K562 (cell line): ENCODE measurements around the gene DLGAP1. TPM values are rescaled to one million over a fixed set of nuclear protein-coding genes. Genes with fewer than 3 reads are reported as not detected.

ENCODE experiments used
- CBFA2T2 ChIP-seq: fragments of 450-650 bp; conservative IDR thresholded peaks from 2 replicates; pipeline ENCODE4 v1.6.1; 2017; ENCODE audit warnings: mild to moderate bottlenecking
- CREB3 ChIP-seq: fragments of 450-650 bp; conservative IDR thresholded peaks from 2 replicates; pipeline ENCODE4 v1.6.1; 2016; ENCODE audit warnings: missing genetic modification characterization, low read depth, mild to moderate bottlenecking, missing compliant biosample characterization, moderate library complexity
- ID3 ChIP-seq, 2 experiments: fragments of 250-450 bp in 1 of 2; fragments of 450-650 bp in 1 of 2; sonication (Bioruptor Pico) in 1 of 2; IDR thresholded peaks; 2 replicates each; pipeline versions ENCODE4 v1.6.1 to v1.8.0; 2016 to 2021; ENCODE audit warnings: mild to moderate bottlenecking in 2 of 2, moderate library complexity in 2 of 2, missing compliant biosample characterization in 1 of 2, missing genetic modification characterization in 1 of 2
- ILK ChIP-seq: fragments of 450-650 bp; IDR thresholded peaks from 2 replicates; pipeline ENCODE4 v1.6.1; 2016; ENCODE audit warnings: missing genetic modification characterization, low read depth, mild to moderate bottlenecking, missing compliant biosample characterization, moderate library complexity, borderline replicate concordance
- KDM4B ChIP-seq, 2 experiments: fragments of 450-650 bp in 1 of 2; sonication (generic) in 1 of 2; IDR thresholded peaks; 2 replicates each; pipeline ENCODE4 v1.6.1; 2016 to 2017; ENCODE audit warnings: borderline replicate concordance in 2 of 2, antibody characterized with exemption in 1 of 2, low read depth in 1 of 2, mild to moderate bottlenecking in 1 of 2
- NRF1 ChIP-seq, 2 experiments: fragments of 450-650 bp; IDR thresholded peaks in 1 of 2; conservative IDR thresholded peaks in 1 of 2; 2 replicates each; pipeline ENCODE4 v1.6.1; 2014; ENCODE audit warnings: mild to moderate bottlenecking in 2 of 2
- RBM22 ChIP-seq: fragments of 200-400 bp; formaldehyde crosslinking; IDR thresholded peaks from 2 replicates; pipeline ENCODE4 v1.6.1; 2018; ENCODE audit warnings: low read length, low read depth; ENCODE audit not compliant: poor library complexity, severe bottlenecking
- SMAD2 ChIP-seq: fragments of 150-350 bp; IDR thresholded peaks from 2 replicates; pipeline ENCODE4 v1.6.1; 2014; ENCODE audit warnings: low read depth, mild to moderate bottlenecking, low read length
- SMARCA4 ChIP-seq: fragments of 450-650 bp; IDR thresholded peaks from 2 replicates; pipeline ENCODE4 v1.6.1; 2016
- TAF15 ChIP-seq: fragments of 200-400 bp; formaldehyde crosslinking; IDR thresholded peaks from 2 replicates; pipeline ENCODE4 v1.6.1; 2017; ENCODE audit warnings: mild to moderate bottlenecking, low read depth, low read length, moderate library complexity
- ZBED1 ChIP-seq: IDR thresholded peaks from 2 replicates; pipeline ENCODE4 v1.6.1; 2014
- ZBTB26 ChIP-seq: fragments of 450-650 bp; formaldehyde crosslinking; IDR thresholded peaks from 2 replicates; pipeline ENCODE4 v1.4.0; 2022; ENCODE audit warnings: missing genetic modification characterization
- ZFP30 ChIP-seq: fragments of 250-450 bp; sonication (Bioruptor Pico); IDR thresholded peaks from 2 replicates; pipeline ENCODE4 v1.8.0; 2022; ENCODE audit warnings: moderate library complexity, mild to moderate bottlenecking, inconsistent platforms, borderline replicate concordance
- ZNF324 ChIP-seq: fragments of 250-450 bp; sonication (Bioruptor Pico); IDR thresholded peaks from 2 replicates; pipeline ENCODE4 v1.4.0; 2020; ENCODE audit warnings: mild to moderate bottlenecking
- ZNF395 ChIP-seq: fragments of 200-800 bp; sonication (Bioruptor generic); IDR thresholded peaks from 2 replicates; pipeline ENCODE4 v1.6.1; 2017; ENCODE audit warnings: missing genetic modification characterization, missing compliant biosample characterization
- ZNF398 ChIP-seq: fragments of 250-450 bp; sonication (Bioruptor Pico); IDR thresholded peaks from 2 replicates; pipeline ENCODE4 v1.8.0; 2021; ENCODE audit warnings: moderate library complexity, mild to moderate bottlenecking, inconsistent platforms
- ZNF77 ChIP-seq: fragments of 250-450 bp; sonication (Bioruptor Pico); IDR thresholded peaks from 2 replicates; pipeline ENCODE4 v1.5.0; 2020
- polyA plus RNA-seq, 8 experiments: library from polyadenylated mRNA; depleted of rRNA in 4 of 8; stranded (reverse) in 5 of 8; unstranded in 3 of 8; fragments of >200 nt; fragmentation: Nextera tagmentation in 2 of 8; fragmentation: Illumina TruSeq in 1 of 8; extraction: Ambion mirVana in 2 of 8; extraction: Trizol in 1 of 8; gene quantifications; 2 replicates each; pipeline versions ENCODE4 v1.2.1 to v1.2.3, GENCODE V29; 2011 to 2014; ENCODE audit warnings: inconsistent platforms in 1 of 8, missing spikeins in 1 of 8
- total RNA-seq, 7 experiments: library from RNA; depleted of rRNA in 6 of 7; stranded (reverse); fragments of >200 nt in 6 of 7; fragmentation: Illumina TruSeq in 2 of 7; extraction: Trizol in 2 of 7; gene quantifications; 2 replicates each; pipeline versions ENCODE4 v1.2.1 to v1.2.3, GENCODE V29; 2011 to 2021; ENCODE audit warnings: low replicate concordance in 1 of 7

The DLGAP1 gene
- total and polyA plus RNA-seq, 9 of the 15 experiments (the other 6 are each of a cell fraction or from before 2014, with no cell fraction given) = 0.04 to 0.22 (median 0.08) TPM

- TF ChIP-seq NRF1 (conservative IDR thresholded peaks at IDR 0.05 in 1 of 2, IDR thresholded peaks at IDR 0.05 in 1 of 2) = peak; percentile 31 to 33; a peak in 3 of 4 replicates
- no peak for TF ChIP-seq ZNF395 (CRISPR knock-in tag)
- no peak for TF ChIP-seq ZBTB26
- TF ChIP-seq CREB3 (tag) = no peak
- no peak for TF ChIP-seq KDM4B (IDR thresholded peaks at IDR 0.05; ENCODE audit: borderline replicate concordance in 2 of 2, low read depth in 1 of 2)
- peak; percentile 63; the same call in 1 of the 2 replicates for TF ChIP-seq ZBED1
- TF ChIP-seq ZNF398 (CRISPR knock-in tag) = no peak
- TF ChIP-seq ZNF77 (CRISPR knock-in tag) = no peak
- no peak for TF ChIP-seq ID3 (CRISPR knock-in tag; IDR thresholded peaks at IDR 0.05)
- peak; percentile 88 for TF ChIP-seq ID3 (tag; IDR thresholded peaks at IDR 0.05)
- TF ChIP-seq CBFA2T2 = peak; percentile 91
- TF ChIP-seq SMARCA4 = peak; percentile 85
- TF ChIP-seq SMAD2 = no peak
- TF ChIP-seq ZNF324 (CRISPR knock-in tag) = no peak
- no peak for TF ChIP-seq TAF15
- TF ChIP-seq ZFP30 (CRISPR knock-in tag) = no peak
- TF ChIP-seq ILK = no peak
- TF ChIP-seq RBM22 = no peak
Measured at GRCh38 chr18:3526421-3527354, 928.4 kb downstream of the DLGAP1 start (continued).
